Neural progenitor cell (in vitro differentiated cells): Measurements from ENCODE around the gene ST6GAL1. TPM values are rescaled to one million over a fixed set of nuclear protein-coding genes. Genes with fewer than 3 reads are reported as not detected.
"Not testable (repeated sequence)": the region's sequence is repeated elsewhere in the genome, so short reads cannot be mapped to it uniquely, and the experiment has no call there.

Experiments
- DNase-seq: peaks from one replicate; pipeline ENCODE4 v3.0.0-alpha.2; 2016; ENCODE audit warnings: low spot score
- H2AFZ ChIP-seq: fragments of 200-600 bp; sonication (generic); replicated peaks from 2 replicates; pipeline ENCODE4 v1.6.1; 2016; ENCODE audit warnings: antibody characterized with exemption
- H3F3A ChIP-seq: fragments of 200-600 bp; sonication (generic); 2 replicates; pipeline ENCODE4 v1.6.1; 2016; ENCODE audit warnings: antibody characterized with exemption, low read depth
- H3K27ac ChIP-seq: fragments of 200-600 bp; sonication (generic); 2 replicates; pipeline ENCODE4 v1.5.1; 2016; ENCODE audit warnings: mild to moderate bottlenecking
- H3K27me3 ChIP-seq: fragments of 200-600 bp; sonication (generic); 2 replicates; pipeline ENCODE4 v1.6.1; 2016; ENCODE audit warnings: mild to moderate bottlenecking, moderate library complexity
- H3K36me3 ChIP-seq: fragments of 200-600 bp; sonication (generic); 2 replicates; pipeline ENCODE4 v1.5.1; 2016
- H3K4me1 ChIP-seq: fragments of 200-600 bp; sonication (generic); 2 replicates; pipeline ENCODE4 v1.6.1; 2016; ENCODE audit warnings: mixed run types
- H3K4me2 ChIP-seq: fragments of 200-600 bp; sonication (generic); 2 replicates; pipeline ENCODE4 v1.6.1; 2016
- H3K4me3 ChIP-seq: fragments of 200-600 bp; sonication (generic); 2 replicates; pipeline ENCODE4 v1.5.1; 2016
- H3K79me2 ChIP-seq: fragments of 200-600 bp; sonication (generic); 2 replicates; pipeline ENCODE4 v1.6.1; 2016; ENCODE audit warnings: low read depth
- H3K9ac ChIP-seq: fragments of 200-600 bp; sonication (generic); 2 replicates; pipeline ENCODE4 v1.6.1; 2016
- H3K9me3 ChIP-seq: fragments of 200-600 bp; sonication (generic); 2 replicates; pipeline ENCODE4 v1.5.1; 2016; ENCODE audit warnings: low read depth
- H4K20me1 ChIP-seq: fragments of 200-600 bp; sonication (generic); 2 replicates; pipeline ENCODE4 v1.6.1; 2016; ENCODE audit warnings: low read depth
- H3K27ac Mint-ChIP-seq: 3 replicates; pipeline ENCODE4 v1.8.0; 2021; ENCODE audit warnings: mixed read lengths
- H3K27me3 Mint-ChIP-seq: 2 replicates; pipeline ENCODE4 v1.8.0; 2022; ENCODE audit warnings: low read depth, mild to moderate bottlenecking, inconsistent platforms, moderate library complexity, mixed read lengths; ENCODE audit not compliant: insufficient read depth
- H3K36me3 Mint-ChIP-seq: 3 replicates; pipeline ENCODE4 v1.8.0; 2021; ENCODE audit warnings: mixed read lengths
- H3K4me1 Mint-ChIP-seq: 3 replicates; pipeline ENCODE4 v1.8.0; 2021; ENCODE audit warnings: mixed read lengths
- H3K4me3 Mint-ChIP-seq: 3 replicates; pipeline ENCODE4 v1.8.0; 2021; ENCODE audit warnings: mild to moderate bottlenecking, moderate library complexity, mixed read lengths
- H3K9me3 Mint-ChIP-seq: 3 replicates; pipeline ENCODE4 v1.8.0; 2020; ENCODE audit warnings: mixed read lengths
- CTCF ChIP-seq: fragments of 200-600 bp; sonication (generic); IDR thresholded peaks from 2 replicates; pipeline ENCODE4 v1.5.1; 2017; ENCODE audit warnings: antibody characterized with exemption, mild to moderate bottlenecking
- EZH2 ChIP-seq: fragments of 200-600 bp; sonication (generic); IDR thresholded peaks from 2 replicates; pipeline ENCODE4 v1.6.1; 2017; ENCODE audit warnings: antibody characterized with exemption, mild to moderate bottlenecking, moderate library complexity
- EZH2phosphoT487 ChIP-seq: fragments of 200-600 bp; sonication (generic); IDR thresholded peaks from 2 replicates; pipeline ENCODE4 v1.6.1; 2017; ENCODE audit warnings: antibody characterized with exemption
- total RNA-seq: library from RNA; depleted of rRNA; stranded (reverse); fragments of >200 nt; gene quantifications from 2 replicates; pipeline ENCODE4 v1.2.3, GENCODE V29; 2015; ENCODE audit warnings: low replicate concordance

ST6GAL1 gene
- total RNA-seq, 1 donor from 2014 or later = 27.3 TPM

DNA sequence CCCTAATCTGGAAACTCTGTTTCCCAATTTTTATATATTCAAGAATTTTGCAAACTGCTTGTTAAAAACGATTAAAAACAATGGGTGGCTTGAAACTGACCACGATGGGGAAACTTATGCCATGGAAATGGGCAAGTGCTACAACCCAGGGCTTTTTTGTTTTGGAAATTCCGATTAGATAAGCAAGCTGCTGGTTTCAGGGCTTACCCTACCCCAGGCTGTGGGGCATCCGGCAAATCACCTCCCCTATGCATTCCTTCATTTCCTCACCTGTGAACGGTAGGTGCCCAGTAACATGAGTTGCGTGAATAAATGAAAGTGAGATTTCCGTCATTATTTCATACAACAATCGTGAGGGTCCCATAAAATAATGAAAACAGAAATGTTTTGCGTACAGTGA lies 34.3 kb downstream of the ST6GAL1 start:
- no peaks in the 10 kb centered on the region for H3K9me3 ChIP-seq
- TF ChIP-seq EZH2 (no peak), CTCF (no peak), EZH2phosphoT487 (no peak)
- Mint-ChIP-seq H3K36me3 (peaks cover 18% of the 10 kb centered on the region), H3K4me3 (no peak overlapping the region), H3K4me1 (peaks cover 23% of the 10 kb centered on the region), H3K27ac (no peak overlapping the region), H3K9me3 (peaks cover 2% of the 10 kb centered on the region), H3K27me3 (peaks cover 5% of the 10 kb centered on the region)
- peaks cover 37% of the 10 kb centered on the region for H3K4me1 ChIP-seq
- H3F3A ChIP-seq = peaks cover 26% of the 10 kb centered on the region
- no peak for DNase-seq
- peaks cover 5% of the 10 kb centered on the region for H3K36me3 ChIP-seq
- no peak overlapping the region for H3K4me3 ChIP-seq
- H3K27me3 ChIP-seq = no peaks in the 10 kb centered on the region
- no peak overlapping the region for H2AFZ ChIP-seq
- peak overlapping the region; percentile 62 for H3K4me2 ChIP-seq
- H3K79me2 ChIP-seq = peaks cover 6% of the 10 kb centered on the region
- peak overlapping the region; percentile 27 for H3K27ac ChIP-seq
- peaks cover 34% of the 10 kb centered on the region for H4K20me1 ChIP-seq
- H3K9ac ChIP-seq = no peak overlapping the region

GRCh38 chr3:186965141-186965879 lies 35.0 kb downstream of the ST6GAL1 start:
- Mint-ChIP-seq H3K27ac (peak overlapping the region; percentile 41), H3K36me3 (peaks cover 19% of the 10 kb centered on the region), H3K4me1 (peaks cover 23% of the 10 kb centered on the region), H3K9me3 (peaks cover 2% of the 10 kb centered on the region), H3K27me3 (peaks cover 5% of the 10 kb centered on the region), H3K4me3 (no peak overlapping the region)
- H3K27ac ChIP-seq = peak overlapping the region; percentile 27
- H3K4me3 ChIP-seq = no peak overlapping the region
- no peak overlapping the region for H3K9ac ChIP-seq
- no peaks in the 10 kb centered on the region for H3K9me3 ChIP-seq
- H3K27me3 ChIP-seq = no peaks in the 10 kb centered on the region
- no peaks in the 10 kb centered on the region for H3K79me2 ChIP-seq
- H3K4me2 ChIP-seq = peak overlapping the region; percentile 62
- DNase-seq = peak; percentile 60
- H3F3A ChIP-seq = peaks cover 26% of the 10 kb centered on the region
- H3K36me3 ChIP-seq = peaks cover 5% of the 10 kb centered on the region
- TF ChIP-seq EZH2 (no peak), CTCF (no peak), EZH2phosphoT487 (no peak)
- H4K20me1 ChIP-seq = peaks cover 31% of the 10 kb centered on the region
- no peak overlapping the region for H2AFZ ChIP-seq
- peaks cover 37% of the 10 kb centered on the region for H3K4me1 ChIP-seq

DNA sequence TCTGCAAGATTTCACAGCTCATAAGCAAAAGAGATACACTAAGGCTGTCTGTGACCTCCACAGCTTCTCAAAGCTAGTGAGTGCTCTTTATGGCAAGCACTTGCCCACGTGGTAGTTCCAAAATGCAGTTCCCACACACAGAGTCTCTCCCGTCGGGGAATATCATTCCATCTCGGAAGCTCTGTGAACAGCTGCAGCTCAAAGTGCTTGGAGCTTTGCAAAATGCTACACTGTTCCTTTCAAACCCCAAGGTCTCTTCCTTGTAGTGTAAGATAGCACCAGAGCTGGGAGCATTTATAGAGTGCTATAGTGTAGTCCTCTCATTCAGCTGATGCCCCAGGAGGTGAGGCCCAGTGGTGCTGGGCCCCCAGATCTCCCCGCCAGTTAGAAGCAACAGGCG lies 36.1 kb downstream of the ST6GAL1 start:
- no peak overlapping the region for H3K4me3 ChIP-seq
- H3K4me1 Mint-ChIP-seq = peaks cover 21% of the 10 kb centered on the region
- no peak overlapping the region for H3K4me3 Mint-ChIP-seq
- H3K27me3 Mint-ChIP-seq = peaks cover 3% of the 10 kb centered on the region
- H3K4me1 ChIP-seq = peaks cover 34% of the 10 kb centered on the region
- peaks cover 30% of the 10 kb centered on the region for H4K20me1 ChIP-seq
- H2AFZ ChIP-seq = no peak overlapping the region
- H3K9me3 ChIP-seq = no peaks in the 10 kb centered on the region
- no peak overlapping the region for H3K9ac ChIP-seq
- peaks cover 5% of the 10 kb centered on the region for H3K36me3 ChIP-seq
- H3K27ac Mint-ChIP-seq = no peak overlapping the region
- H3K9me3 Mint-ChIP-seq = no peaks in the 10 kb centered on the region
- no peak overlapping the region for H3K4me2 ChIP-seq
- H3K27me3 ChIP-seq = no peaks in the 10 kb centered on the region
- TF ChIP-seq CTCF (no peak), EZH2 (no peak), EZH2phosphoT487 (no peak)
- peaks cover 16% of the 10 kb centered on the region for H3K36me3 Mint-ChIP-seq
- no peak for DNase-seq
- no peak overlapping the region for H3K27ac ChIP-seq
- H3F3A ChIP-seq = peaks cover 26% of the 10 kb centered on the region
- H3K79me2 ChIP-seq = no peaks in the 10 kb centered on the region

- not testable (repeated sequence) for H3K4me3 ChIP-seq, H3K9ac ChIP-seq, H2AFZ ChIP-seq, H3K4me3 Mint-ChIP-seq, H3K79me2 ChIP-seq, H3K36me3 ChIP-seq, H3K9me3 ChIP-seq, H3K9me3 Mint-ChIP-seq, H3K27me3 ChIP-seq, H3K4me2 ChIP-seq, DNase-seq, H3K27ac ChIP-seq, H3K27me3 Mint-ChIP-seq
- Histone ChIP-seq H3F3A (peaks cover 26% of the 10 kb centered on the region), H3K4me1 (peaks cover 31% of the 10 kb centered on the region), H4K20me1 (peaks cover 22% of the 10 kb centered on the region)
- peak overlapping the region; percentile 60 for H3K27ac Mint-ChIP-seq
- peaks cover 16% of the 10 kb centered on the region for H3K36me3 Mint-ChIP-seq
- H3K4me1 Mint-ChIP-seq = peaks cover 21% of the 10 kb centered on the region
These were observed 36.9 kb downstream of the ST6GAL1 start for GRCh38 chr3:186967236-186967635.
